ENCODE measurements around the gene B4GALNT1.

B4GALNT1 gene

GRCh38 chr12:57577981-57578758 is 54.8 kb downstream of the B4GALNT1 start:
- Mint-ChIP-seq H3K4me1 (peaks cover 3% of the 10 kb centered on the region), H3K4me3 (no peak overlapping the region), H3K27ac (no peak overlapping the region), H3K27me3 (no peaks in the 10 kb centered on the region), H3K9me3 (no peaks in the 10 kb centered on the region)
- DNase-seq (no peak), ATAC-seq (no peak)

- Mint-ChIP-seq H3K27me3 (no peaks in the 10 kb centered on the region), H3K9me3 (no peaks in the 10 kb centered on the region), H3K4me3 (no peak overlapping the region), H3K4me1 (no peaks in the 10 kb centered on the region), H3K27ac (no peak overlapping the region)
- ATAC-seq (no peak), DNase-seq (no peak)
These were observed 56.3 kb downstream of the B4GALNT1 start for GRCh38 chr12:57576613-57577160.
